ENCODE results near the gene FLT4.

GRCh38 chr5:180604271-180604670 is 45.1 kb downstream of the FLT4 start:
- TF ChIP-seq CTCF (IDR thresholded peaks at IDR 0.05) (no peak), POLR2AphosphoS5 (IDR thresholded peaks at IDR 0.05; ENCODE audit: low read depth, low read length) (no peak), SIN3A (IDR thresholded peaks at IDR 0.05; ENCODE audit: borderline replicate concordance, insufficient read depth, low read depth, low read length) (no peak), TCF7L2 (IDR thresholded peaks at IDR 0.05; ENCODE audit: low read depth, low read length) (no peak)
